ENCODE results near the gene GON7. TPM values are rescaled to one million over a fixed set of nuclear protein-coding genes. Genes with fewer than 3 reads are reported as not detected.

GON7 gene
- total RNA-seq = 5.3 to 11.7 TPM (median 5.7 TPM) in 3 replicates
- long read RNA-seq, transcript GON7-201 (2 exons, 1,154 nt) = major isoform, 17 of 20 reads
- long read RNA-seq, partial matches to known transcripts = 0 of 20 reads
- long read RNA-seq, other reads (novel, unspliced or antisense) = 2 of 20 reads

DNA sequence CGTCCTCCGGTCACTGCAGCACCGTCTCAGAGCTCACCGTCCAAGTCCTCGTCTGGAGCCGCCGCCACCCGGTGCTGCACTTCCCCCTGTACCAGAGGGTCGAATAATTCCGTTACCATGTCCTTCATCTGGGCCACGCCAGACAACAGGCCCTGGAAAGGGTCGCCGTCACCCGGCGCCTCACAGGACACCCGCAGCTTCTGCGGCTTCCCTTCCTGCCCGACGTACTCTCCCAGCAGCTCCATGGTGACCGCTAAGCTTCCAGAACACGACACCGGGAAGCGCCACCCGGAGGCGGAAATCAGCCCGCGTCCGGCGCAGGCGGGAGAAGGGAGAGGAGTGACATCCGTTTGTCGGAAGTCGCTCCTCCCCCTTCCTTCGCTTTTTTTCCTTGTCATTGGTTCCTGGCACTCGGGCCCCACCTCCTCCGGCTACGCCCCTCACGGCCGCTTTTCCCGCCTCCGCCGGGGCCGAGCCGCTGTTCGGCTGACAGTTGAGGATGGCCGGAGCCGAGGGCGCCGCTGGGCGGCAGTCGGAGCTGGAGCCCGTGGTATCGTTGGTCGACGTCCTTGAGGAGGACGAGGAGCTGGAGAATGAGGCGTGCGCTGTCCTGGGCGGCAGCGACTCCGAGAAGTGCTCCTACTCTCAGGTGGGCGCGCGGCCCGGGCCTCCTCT is at the start of gene GON7, which contains the start of gene UBR7:
TSS of gene GON7 (minus strand) at position 273 of the 675 bp plus-strand sequence. CDS start at position 245, 28 bp downstream.
TSS of gene UBR7 (plus strand) at position 464 of the 675 bp plus-strand sequence. CDS start at position 500, 36 bp downstream.
- no peak for TF ChIP-seq CTCF (IDR thresholded peaks at IDR 0.05)
- Mint-ChIP-seq H3K9me3 (ENCODE audit: low read depth) (no peaks in the 10 kb centered on the region), H3K4me1 (ENCODE audit: low read depth) (peaks cover 35% of the 10 kb centered on the region), H3K27ac (ENCODE audit: unreplicated experiment) (peak within 1 kb of the TSS; percentile 96), H3K4me3 (ENCODE audit: unreplicated experiment) (peak within 1 kb of the TSS; percentile 99), H3K27me3 (ENCODE audit: low read depth) (no peaks in the 10 kb centered on the region), H3K36me3 (ENCODE audit: low read depth) (no peaks in the 10 kb centered on the region)
- DNase-seq (ENCODE audit: low spot score) = peak; percentile 97

GRCh38 chr14:93249128-93249831 is 42.4 kb upstream of the GON7 start:
- H3K36me3 Mint-ChIP-seq (ENCODE audit: low read depth) = peaks cover 26% of the 10 kb centered on the region
- no peaks in the 10 kb centered on the region for H3K27me3 Mint-ChIP-seq (ENCODE audit: low read depth)
- H3K9me3 Mint-ChIP-seq (ENCODE audit: low read depth) = no peaks in the 10 kb centered on the region
- no peak overlapping the region for H3K4me3 Mint-ChIP-seq (ENCODE audit: unreplicated experiment)
- H3K27ac Mint-ChIP-seq (ENCODE audit: unreplicated experiment) = no peak overlapping the region
- DNase-seq (ENCODE audit: low spot score) = no peak
- H3K4me1 Mint-ChIP-seq (ENCODE audit: low read depth) = no peaks in the 10 kb centered on the region
- TF ChIP-seq CTCF (IDR thresholded peaks at IDR 0.05) = no peak

GRCh38 chr14:93246534-93246933 is 39.7 kb upstream of the GON7 start:
- no peak for DNase-seq (ENCODE audit: low spot score)
- Mint-ChIP-seq H3K4me3 (ENCODE audit: unreplicated experiment) (no peak overlapping the region), H3K4me1 (ENCODE audit: low read depth) (no peaks in the 10 kb centered on the region), H3K9me3 (ENCODE audit: low read depth) (no peaks in the 10 kb centered on the region), H3K36me3 (ENCODE audit: low read depth) (peaks cover 40% of the 10 kb centered on the region), H3K27me3 (ENCODE audit: low read depth) (no peaks in the 10 kb centered on the region), H3K27ac (ENCODE audit: unreplicated experiment) (no peak overlapping the region)
- TF ChIP-seq CTCF (IDR thresholded peaks at IDR 0.05) = no peak

DNA sequence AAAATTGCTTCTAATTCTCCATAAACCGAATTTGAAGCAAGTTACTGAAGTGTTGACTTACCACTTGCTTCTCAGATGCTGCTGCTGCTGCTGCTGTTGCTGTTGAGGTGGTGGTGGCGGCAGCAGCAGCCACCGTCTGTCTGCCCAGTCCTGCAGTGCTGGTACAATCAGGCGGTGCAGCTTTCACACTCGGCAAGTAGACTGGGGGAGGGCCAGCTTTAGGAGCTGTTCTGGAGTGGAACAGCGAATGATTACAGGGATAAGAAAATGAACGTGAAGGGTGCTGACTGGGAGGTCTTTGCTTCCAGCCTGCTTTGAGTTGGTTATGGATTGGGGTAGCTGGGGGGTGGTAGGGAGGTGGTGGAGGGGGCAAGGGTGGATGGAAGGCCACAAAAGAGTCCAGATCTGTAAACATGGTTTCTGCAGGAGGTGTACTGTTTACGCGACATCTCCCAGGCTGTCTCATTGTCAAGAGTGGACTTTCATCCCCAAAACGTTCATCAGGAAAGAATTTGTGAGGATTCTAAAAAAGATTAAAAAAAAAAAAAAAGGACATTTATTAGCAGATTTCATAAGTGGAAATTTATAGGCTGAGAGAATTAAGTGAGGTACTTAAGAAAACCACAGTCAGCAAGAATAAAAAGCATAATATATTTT is 39.0 kb upstream of the GON7 start:
- Mint-ChIP-seq H3K9me3 (ENCODE audit: low read depth) (no peaks in the 10 kb centered on the region), H3K36me3 (ENCODE audit: low read depth) (peaks cover 38% of the 10 kb centered on the region), H3K4me3 (ENCODE audit: unreplicated experiment) (no peak overlapping the region), H3K4me1 (ENCODE audit: low read depth) (peaks cover 1% of the 10 kb centered on the region), H3K27ac (ENCODE audit: unreplicated experiment) (no peak overlapping the region), H3K27me3 (ENCODE audit: low read depth) (no peaks in the 10 kb centered on the region)
- DNase-seq (ENCODE audit: low spot score) = no peak
- TF ChIP-seq CTCF (IDR thresholded peaks at IDR 0.05) = no peak

- Mint-ChIP-seq H3K9me3 (ENCODE audit: low read depth) (no peaks in the 10 kb centered on the region), H3K4me1 (ENCODE audit: low read depth) (peaks cover 11% of the 10 kb centered on the region), H3K27ac (ENCODE audit: unreplicated experiment) (peak overlapping the region; percentile 12), H3K4me3 (ENCODE audit: unreplicated experiment) (no peak overlapping the region), H3K36me3 (ENCODE audit: low read depth) (peaks cover 24% of the 10 kb centered on the region), H3K27me3 (ENCODE audit: low read depth) (no peaks in the 10 kb centered on the region)
- no peak for DNase-seq (ENCODE audit: low spot score)
- no peak for TF ChIP-seq CTCF (IDR thresholded peaks at IDR 0.05)
These were observed 33.8 kb upstream of the GON7 start for GRCh38 chr14:93240678-93241000.

Data from chondrocyte (in vitro differentiated cells).